ENCODE results near the gene PAWR.

DNA sequence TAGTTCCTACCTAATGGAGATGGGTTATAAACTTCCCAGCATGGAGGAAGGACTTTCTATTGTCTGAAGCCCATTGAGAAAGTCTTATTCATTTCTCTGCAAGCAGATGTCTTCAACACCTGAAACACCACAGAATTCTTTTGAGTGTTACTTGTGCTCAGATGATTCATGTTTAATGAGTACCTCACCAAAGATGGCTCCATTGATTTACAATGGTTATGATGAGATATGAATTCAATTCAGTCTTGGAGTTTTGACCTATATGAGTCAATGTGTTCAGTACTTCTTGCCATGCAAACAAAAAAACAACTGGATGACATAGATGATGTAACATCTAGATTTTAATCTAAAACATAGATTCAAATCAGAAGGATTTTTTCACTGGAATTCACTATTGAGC, 15.4 kb upstream of the PAWR start:
- TF ChIP-seq, protein P1, sequence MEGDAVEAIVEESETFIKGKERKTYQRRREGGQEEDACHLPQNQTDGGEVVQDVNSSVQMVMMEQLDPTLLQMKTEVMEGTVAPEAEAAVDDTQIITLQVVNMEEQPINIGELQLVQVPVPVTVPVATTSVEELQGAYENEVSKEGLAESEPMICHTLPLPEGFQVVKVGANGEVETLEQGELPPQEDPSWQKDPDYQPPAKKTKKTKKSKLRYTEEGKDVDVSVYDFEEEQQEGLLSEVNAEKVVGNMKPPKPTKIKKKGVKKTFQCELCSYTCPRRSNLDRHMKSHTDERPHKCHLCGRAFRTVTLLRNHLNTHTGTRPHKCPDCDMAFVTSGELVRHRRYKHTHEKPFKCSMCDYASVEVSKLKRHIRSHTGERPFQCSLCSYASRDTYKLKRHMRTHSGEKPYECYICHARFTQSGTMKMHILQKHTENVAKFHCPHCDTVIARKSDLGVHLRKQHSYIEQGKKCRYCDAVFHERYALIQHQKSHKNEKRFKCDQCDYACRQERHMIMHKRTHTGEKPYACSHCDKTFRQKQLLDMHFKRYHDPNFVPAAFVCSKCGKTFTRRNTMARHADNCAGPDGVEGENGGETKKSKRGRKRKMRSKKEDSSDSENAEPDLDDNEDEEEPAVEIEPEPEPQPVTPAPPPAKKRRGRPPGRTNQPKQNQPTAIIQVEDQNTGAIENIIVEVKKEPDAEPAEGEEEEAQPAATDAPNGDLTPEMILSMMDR (IDR thresholded peaks at IDR 0.05): no peak
- TF ChIP-seq EP300 (IDR thresholded peaks at IDR 0.05): no peak
